ENCODE results near the gene ELP5.

Gene ELP5, protein sequence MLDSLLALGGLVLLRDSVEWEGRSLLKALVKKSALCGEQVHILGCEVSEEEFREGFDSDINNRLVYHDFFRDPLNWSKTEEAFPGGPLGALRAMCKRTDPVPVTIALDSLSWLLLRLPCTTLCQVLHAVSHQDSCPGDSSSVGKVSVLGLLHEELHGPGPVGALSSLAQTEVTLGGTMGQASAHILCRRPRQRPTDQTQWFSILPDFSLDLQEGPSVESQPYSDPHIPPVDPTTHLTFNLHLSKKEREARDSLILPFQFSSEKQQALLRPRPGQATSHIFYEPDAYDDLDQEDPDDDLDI

DNA sequence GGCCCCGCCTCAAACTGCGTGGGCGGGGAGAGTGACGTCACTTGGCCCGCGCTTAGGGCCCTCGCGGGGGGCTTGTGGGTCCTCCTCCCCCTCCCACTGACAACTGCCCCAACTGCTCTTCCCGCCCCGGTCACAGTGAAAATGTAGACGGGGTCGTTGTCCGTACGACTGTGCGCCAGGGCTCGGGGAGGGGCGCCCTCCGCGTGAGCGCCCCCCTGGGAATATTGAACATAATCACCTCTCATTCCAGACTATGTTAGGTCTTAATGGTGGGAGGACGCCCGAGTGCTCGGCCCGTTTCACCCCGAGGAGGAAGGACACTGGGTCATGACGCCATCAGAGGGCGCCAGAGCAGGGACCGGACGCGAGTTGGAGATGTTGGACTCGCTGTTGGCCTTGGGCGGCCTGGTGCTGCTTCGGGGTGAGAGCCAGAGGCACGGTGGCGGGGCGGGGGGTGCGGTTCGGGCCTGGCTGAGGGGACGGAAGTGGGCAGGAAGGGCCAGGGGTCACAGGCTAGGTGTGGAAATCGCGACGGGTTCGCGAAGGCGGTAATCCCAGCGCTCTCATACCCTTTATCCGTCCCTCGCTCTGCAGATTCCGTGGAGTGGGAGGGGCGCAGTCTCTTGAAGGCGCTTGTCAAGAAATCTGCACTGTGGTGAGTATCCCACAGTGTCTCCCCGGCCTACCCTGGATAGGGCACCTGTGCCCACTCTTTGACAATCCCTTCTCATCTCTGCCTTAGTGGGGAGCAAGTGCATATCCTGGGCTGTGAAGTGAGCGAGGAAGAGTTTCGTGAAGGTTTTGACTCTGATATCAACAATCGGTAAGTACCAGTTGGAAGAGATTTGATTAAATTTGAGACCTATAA, at the start of gene ELP5:
Gene ELP5, plus strand, starts transcription at position 40 of the 868 bp plus-strand sequence. Its CDS starts 336 bp downstream, at position 376.
- peak; percentile 89 for DNase-seq

DNA sequence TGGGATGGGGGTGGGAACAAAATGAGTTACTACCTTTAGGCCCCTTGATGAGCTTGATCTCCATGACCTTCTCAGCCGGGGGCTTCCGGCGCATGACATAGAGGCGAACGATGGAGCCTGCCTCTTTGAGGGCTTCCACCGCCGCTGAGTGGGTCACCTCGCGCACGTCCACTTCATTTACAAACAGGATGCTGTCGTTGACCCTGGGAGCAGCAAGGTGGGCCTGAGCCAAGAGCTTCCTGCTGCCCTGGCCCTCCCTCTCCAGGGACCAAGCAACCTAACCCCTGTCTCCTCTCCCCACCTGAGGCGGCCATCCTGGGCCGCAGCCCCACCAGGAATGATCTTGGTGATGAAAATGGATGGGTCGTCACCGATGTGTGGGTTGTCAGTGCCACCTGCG, 48.6 kb upstream of the ELP5 start:
- DNase-seq = no peak

DNA sequence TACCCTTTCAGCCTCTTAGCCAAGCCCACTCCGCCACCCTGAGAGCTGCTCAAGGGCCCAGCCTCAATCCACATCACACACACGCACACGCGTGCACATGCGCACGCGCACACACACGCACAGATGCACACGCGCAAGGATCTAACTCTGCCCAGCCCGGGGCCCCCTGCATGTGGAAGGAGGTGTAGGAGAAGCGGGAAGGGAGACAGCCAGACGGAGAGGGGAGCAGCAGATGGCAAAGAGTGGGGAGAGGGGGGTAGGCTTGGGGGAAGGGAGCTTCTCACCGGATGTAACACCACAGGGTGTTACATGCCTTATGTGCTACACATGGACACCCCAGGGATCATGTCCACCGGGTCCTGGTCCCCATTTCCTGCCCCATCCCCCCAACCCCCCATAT, 47.7 kb upstream of the ELP5 start:
- no peak for DNase-seq

DNA sequence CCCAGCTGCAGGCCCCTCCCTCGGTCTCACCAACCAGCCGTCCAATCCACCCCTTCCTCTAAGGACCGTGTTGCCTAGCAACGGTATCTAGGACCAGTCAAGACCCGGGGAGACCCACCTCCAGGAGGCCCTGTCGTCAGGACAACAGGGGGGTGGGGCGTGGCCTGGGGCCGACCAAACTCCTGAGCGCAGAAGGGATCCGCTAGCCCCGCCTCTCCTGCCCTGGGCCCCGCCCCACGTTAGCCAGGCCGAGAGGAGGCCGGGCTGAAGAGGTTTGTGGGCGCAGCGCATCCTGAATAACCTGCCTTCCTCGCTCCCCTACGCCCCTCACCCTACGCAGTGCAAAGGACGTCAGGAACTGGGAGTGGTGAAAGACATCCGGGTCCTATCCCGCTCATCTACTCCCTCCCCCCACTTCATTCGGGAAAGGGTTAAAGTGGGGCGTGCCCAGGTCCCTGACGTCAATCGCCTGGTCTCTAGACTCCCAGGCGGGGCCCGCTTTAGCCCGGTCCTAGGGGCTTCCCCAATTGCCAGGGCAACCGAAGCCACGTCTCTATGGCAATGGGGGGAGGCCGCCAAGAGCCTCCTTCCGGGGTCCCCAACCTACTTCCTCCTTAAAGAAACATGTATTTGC, 47.1 kb upstream of the ELP5 start:
- peak; percentile 89 for DNase-seq

DNA sequence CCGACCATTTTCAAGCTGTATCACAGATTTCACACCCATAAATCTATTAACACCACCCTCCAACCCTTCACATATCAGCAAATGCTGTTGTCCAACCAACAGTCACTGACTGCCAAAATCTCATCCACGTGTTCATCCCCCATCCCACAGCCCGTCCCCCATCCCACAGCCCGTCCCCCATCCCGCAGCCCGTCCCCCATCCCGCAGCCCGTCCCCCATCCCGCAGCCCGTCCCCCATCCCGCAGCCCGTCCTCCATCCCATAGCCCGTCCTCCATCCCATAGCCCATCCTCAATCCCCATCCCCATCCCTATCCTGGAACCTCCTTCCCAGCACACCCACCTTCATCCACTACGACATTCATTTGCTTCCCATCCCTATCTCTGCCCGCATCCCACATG, 46.5 kb upstream of the ELP5 start:
- no peak for DNase-seq

DNA sequence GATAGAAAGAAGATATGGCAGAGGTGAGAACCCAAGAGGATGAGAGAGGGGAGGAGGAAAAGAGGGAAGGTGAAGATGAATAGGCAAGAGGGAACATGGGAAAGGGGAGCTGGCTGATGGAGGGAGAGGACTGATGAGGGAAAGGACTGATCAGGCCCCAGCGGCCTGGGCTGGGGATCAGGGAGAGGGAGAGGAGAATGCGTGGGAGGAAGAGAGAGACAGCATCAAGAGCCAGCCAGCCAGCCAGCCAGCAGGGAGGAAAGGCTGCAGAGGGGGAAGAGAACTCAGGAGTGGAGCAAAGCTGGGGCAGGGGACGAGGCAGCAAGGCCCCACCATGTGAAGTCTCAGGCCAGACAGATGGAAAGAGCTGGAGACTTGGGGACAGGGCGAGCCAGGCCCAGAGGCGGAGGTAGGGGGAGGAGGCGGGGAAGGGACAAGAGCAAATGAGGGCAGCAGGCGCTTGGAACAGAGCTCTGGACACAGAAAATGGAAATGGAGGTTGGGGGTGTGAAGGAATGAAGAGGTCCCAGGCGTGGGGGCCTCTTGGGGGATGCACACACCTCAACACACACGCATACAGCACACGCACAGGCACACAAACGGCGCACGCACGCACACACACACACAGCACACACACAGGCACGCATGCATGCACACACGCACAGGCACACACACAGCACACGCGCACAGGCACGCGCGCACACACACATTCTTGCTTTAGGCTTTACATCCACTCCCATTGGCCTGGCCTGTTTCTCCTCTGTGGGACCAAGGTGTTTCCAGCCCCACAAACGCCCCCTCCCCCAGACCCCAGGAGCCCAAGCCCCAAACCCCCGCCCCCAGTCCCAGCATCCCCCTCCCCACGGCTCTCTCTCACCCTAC, 44.7 kb upstream of the ELP5 start:
- DNase-seq = no peak

DNA sequence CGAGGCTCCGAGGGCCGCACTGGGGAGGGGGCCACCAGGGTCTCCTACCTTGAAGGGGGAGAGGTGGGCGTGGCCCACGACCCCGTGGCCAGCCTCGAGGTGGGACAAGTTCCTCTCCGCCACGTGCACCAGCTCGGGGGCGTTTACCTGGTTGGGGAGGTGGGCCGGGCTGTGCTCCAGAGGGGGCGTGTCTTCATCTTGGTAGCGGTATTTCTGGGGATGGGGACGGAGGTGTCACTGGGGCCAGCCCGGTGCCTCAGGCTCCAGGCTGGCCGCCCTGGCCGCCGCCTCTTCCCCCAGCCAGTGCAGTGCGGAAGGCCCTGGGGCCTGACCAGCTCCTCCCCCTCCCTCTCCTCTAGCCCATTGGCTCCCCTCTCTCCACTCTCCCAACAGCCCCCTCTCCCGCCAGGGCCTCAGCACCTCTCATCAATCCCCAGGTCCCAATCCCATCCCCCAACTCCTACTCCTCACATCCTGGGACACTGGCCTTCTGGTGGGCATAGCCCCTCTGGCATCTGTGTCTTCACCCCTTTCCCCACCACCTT, 43.9 kb upstream of the ELP5 start:
- no peak for DNase-seq

DNA sequence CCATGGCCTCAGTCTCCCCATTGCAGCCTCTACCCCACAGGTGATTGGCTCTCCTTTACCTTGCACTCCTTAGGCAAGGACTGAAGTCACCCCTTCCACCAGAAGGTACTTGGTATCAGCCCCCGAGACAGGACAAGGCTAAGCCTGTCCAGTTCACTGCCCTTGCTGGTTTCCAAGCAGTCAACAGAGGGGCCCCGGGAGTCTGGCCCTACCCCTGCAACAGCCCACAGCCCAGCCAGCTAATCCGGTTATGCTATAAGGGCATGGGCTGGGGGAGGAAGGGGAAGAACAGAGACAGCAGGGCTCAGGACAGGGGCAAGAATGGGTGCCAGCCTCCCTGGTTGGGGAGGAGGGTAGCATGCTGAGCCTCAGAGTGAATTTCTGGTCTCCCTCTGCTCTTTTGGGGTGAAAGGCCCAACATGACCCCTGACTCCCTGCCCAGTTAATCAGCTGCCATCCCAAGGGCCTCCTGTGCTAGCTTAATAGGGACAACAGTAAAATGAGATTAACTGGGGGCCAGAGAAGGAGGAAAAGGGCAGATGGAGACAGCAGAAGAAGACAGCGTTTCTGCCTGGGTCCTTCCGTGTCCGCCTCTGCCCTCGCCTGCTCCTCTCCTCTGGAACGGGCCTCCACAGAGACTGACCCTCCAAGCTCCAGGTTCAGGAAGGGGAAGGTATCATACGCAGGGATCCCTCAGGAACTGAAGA, 43.1 kb upstream of the ELP5 start:
- DNase-seq = no peak

DNA sequence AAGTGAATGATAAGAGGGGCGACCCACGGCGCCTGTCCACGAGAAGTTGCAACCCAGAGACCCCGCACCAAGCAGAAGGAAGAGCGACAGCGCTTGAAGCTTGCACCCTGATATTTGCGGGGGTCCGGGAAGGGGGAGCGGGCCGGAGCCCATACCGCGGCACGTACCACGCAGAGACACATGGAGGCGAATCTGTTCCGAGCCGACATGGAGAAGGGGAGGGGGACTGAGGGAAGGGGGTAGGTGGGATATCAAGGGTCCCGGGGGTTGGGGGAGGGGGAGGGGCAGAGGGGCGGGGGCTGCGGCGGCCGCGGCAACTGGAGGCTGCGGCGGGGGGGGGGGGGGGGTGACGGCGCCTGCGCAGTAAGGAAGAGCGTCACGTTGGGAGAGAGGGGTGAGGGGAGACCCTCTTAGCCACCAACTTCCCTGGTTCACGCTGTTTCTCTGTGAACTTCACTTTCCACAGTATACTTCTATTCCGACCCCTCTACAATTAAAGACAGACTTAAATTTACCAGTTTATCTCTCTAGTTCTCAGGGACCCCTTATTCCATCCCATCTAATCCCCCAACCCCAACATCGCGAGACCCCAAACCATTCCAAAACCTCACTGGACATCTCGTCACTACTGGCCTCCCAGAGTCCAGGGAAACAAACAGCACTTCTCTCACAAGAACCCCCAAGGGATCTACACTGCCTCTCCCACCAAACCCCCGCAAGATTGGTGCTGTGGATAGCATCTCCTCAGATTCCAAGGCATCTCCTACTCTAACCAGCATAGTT, 40.3 kb upstream of the ELP5 start:
- DNase-seq = no peak

DNA sequence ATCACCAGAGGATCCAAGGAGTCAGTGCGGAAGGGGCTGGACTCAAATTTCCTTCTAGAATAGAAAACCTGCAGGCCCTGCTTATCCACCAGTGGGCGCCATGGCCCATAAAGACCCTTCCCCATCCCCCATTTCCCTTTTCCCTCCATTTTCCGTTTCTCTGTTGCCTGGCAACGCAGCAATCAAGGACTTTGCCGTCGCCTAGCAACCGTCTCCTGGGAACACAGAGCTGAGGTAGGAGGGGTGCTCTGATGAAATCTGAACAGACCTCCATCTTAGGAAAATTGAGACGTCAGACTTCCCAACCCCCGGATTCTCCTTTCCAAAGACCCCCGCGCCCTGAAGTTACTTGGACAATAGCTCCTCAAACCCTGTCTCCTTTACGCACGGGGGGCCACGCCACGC, 38.1 kb upstream of the ELP5 start:
- DNase-seq = no peak

DNA sequence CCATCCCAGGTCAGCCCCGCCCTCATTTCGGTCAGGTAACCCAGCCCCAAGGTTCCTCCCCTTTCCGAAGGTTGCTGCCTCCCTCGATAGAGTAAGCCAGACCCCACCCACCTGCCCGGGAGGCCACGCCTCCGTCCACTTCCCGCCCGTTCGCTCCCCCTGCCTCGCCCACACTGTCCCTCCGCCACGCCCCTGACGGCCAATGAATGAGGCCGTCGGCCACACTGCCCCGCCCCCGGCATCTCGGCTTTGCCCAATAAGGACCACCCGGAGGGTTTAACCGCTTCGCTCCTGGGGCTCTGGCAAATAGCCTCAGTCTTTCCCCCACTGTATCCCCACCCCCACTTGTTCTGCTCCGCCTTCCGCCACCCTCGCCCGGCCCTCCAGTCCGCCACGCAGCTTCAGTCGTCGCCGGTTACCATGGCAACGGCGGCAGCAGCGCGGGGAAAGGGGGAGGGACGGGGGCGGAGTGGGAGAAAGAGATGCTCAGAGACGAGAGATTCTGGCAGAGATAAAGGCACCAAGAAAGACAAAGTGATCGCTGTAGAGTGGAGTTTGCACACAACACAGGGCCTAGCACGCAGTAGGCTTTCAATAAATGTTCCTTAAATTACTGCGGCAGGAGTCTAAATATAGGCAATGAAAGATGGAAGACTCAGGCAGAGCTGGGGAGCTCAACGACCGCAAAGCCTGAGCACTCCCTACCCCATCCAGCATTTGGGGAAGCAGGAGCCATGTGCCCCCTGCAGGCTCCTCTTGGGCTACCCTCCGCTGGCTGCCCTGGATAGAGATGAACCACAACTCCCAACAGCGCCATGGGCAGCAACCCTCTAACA, 37.5 kb upstream of the ELP5 start:
- DNase-seq = peak; percentile 99

DNA sequence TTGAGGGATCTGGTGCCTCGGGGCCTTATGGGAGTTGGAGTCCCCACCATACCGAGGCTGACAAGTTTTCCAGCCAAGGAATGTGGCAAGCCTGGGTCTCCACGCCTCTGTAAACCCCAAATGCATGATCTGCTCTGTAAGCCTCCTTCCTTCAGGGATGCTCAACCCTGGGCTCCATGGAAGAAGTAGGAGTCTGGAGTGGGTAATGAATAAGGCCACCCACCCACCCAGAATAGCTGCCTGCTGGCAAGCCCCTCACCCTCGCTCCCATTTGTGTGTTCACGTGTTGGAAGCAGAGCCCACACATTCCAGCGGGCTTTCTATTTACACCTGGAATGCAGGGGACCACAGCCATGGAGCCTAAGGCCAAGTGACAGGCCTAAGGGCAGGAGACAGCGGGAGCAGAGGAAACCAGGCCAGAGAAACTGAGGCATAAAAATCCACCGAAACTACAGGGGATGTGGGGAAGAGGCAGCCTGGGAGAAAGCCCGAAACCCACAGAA, 36.8 kb upstream of the ELP5 start:
- no peak for DNase-seq

DNA sequence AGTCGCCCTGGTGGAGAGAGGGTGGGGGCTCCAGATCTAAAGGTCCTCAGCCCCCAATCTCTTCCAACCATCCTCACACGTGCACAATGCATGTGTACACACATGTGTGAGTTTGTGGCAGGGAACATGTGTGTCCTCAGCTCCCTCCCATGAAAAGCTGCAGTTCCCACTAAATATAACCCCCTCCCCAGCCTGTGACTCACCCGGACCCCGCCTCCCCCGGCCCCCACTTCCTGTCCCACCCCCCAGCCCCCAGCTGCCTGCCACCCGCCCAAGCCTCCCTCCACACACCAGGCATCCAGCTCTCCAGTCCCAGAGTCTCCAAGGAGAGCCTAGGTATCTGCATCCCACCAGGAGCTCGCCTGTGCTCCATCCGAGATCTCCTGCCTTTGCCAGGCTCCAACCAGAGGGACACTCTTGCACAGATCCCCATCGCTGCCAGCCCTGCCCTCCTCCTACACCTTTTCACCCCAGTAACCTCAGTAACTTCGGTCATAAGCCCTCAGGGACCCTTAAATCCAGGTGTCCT, 36.3 kb upstream of the ELP5 start:
- no peak for DNase-seq

DNA sequence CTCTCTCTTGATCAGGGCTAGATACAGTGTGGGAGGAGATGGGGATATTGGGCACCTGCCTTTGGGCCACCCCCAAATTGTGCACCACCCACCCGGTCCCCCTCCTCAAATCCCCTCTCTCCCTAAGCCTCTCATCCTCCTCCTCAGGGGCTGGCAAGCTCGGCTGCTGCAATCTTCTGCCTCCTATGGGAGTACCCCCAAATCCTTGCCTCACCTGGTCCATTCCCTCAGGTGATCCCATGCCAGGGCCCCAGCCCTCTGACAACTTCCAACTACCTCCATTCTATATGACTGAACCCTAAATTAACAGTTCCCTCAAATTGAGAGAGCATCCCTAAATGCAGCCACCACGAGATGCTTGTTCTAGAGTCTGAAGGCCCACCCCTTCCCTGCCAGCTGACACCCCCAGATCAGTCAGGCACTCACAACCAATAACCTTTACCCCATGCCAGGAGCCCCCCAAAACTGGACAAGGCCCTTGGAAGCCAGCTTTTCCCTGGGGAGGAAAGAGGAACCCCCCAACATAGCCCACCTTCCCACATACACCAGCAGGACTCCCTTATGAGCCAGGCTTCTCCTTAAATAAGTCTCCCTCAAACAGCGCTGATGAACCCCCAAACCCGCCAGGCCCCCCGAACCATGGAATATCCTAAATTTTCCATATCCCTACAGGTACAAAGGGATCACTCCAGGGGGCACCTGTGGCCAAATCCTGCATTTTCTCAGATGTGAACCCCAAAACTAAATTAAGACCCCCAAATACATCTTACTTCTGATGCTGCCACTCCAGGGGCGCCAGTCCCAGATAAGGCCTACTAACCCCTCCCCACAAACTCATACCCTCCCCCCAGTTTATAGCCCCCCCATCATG, 35.5 kb upstream of the ELP5 start:
- no peak for DNase-seq

DNA sequence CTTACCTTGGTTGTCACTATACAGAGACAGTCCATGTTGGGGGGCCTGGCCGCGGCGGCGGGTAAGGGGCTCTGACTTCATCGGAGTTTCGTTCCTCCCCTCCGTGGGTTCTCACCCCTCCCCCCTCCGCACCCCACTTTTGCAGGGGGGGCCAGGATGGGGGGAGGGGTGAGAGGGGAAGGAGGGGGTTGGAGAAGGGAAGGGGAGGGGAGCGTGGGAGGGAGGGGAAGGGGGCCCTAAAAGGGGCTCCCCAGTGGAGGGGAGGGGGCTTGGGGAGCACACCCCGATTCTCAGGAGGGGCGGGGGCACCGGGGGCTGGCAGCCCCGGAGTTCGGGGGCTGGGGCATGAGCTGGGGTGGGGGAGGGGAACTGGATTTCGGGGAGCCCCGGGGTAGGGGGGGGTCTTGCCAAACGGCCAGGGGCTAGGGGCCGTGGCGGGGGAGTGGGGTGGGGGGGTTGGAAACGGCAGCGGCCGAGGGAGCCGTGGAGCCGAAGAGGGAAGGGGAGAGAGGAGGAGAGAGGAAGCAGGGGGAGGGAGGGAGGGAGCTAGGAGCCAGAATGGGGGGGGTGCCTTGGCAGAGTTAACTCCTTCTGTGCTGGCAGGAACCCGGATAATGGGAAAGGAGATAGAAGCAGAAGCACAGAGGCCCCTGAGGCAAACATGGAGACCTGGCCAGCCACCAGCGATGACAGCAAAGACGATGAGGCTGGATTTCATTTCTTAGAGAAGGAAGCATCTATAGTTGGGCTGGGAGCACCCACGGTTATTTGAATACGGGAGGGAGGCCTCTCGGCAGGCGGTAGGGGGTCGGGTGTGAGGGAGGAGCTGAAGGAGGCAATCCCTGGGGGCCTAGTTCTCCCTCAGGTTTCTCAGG, 34.7 kb upstream of the ELP5 start:
- DNase-seq = no peak

DNA sequence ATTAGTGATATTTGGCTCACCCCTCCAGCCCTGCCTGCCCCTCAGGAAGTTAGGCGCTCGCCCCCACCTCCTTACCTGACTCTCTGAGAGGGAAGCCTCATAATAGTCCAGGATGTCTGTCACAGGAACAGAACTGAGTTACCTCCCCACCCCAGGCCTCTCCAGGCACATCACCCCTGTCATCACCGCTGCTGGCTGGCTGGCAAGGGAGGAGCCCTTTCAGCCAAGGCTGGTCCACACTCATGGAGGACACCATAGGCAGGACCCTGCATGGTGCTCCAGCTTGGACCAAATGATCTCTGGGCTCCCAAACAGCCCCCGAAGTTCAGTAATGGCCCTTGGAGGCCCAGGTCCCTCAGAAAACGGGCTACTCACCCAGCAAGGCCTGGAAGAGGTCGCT, 33.8 kb upstream of the ELP5 start:
- DNase-seq = no peak

DNA sequence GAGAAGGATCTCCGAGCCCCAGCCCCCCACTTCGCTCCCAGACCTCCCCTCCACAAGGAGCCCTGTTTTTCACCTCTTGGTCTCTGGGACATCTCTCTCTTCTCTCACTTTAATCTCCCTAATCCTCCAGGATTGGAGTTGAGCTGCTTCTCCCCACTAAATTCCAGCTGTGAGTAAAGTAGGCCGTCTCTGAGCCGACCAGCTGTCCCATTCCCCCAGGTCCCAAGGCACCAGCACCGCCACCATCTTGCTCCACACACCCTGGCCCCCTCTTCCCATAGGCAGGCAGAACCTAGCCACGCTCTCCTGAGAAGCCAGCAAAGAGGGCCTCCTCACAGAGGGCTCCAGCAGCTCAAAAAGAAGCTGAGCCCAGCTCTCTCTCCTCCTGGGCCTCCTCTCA, 33.3 kb upstream of the ELP5 start:
- DNase-seq = no peak

Data from stimulated activated CD4-positive, alpha-beta T cell treated with anti-CD3 and anti-CD28 coated beads, Interleukin-4, amount 100 ng/mL, for 24 hours (primary cell).